ENCODE data around the gene ZNF709. TPM values are rescaled to one million over a fixed set of nuclear protein-coding genes. Genes with fewer than 3 reads are reported as not detected.
"Not testable (repeated sequence)": the region's sequence is repeated elsewhere in the genome, so short reads cannot be mapped to it uniquely, and the experiment has no call there.

Gene ZNF709
- 37.6 TPM for total RNA-seq

- DNase-seq, result peak; percentile 83
These were observed at the start of gene ZNF709 for GRCh38 chr19:12484371-12485051. Gene ZNF709 (minus strand): TSS chr19:12484816. CDS start chr19:12484657, 159 bp downstream.

- no peak for DNase-seq
These were observed 42.6 kb upstream of the ZNF709 start for GRCh38 chr19:12527034-12527836.

- no peak for DNase-seq
These were observed 41.9 kb upstream of the ZNF709 start for GRCh38 chr19:12526542-12526941.

GRCh38 chr19:12521996-12522395 is 37.4 kb upstream of the ZNF709 start:
- no peak for DNase-seq

GRCh38 chr19:12513531-12514061 is 29.0 kb upstream of the ZNF709 start:
- peak; percentile 33 for DNase-seq

GRCh38 chr19:12497032-12497431 is 12.4 kb upstream of the ZNF709 start:
- DNase-seq, result no peak

GRCh38 chr19:12496480-12496879 is 11.9 kb upstream of the ZNF709 start:
- DNase-seq, result no peak

- peak; percentile 97 for DNase-seq
These were observed 10.6 kb upstream of the ZNF709 start for GRCh38 chr19:12495002-12495802.

GRCh38 chr19:12494260-12494860 is 9.7 kb upstream of the ZNF709 start:
- DNase-seq, result no peak

GRCh38 chr19:12486265-12486783 is 1.7 kb upstream of the ZNF709 start:
- not testable (repeated sequence) for DNase-seq

GRCh38 chr19:12485571-12485970 is 955 bp upstream of the ZNF709 start:
- no peak for DNase-seq

- no peak for DNase-seq
These were observed 418 bp upstream of the ZNF709 start for GRCh38 chr19:12485052-12485416.

- no peak for DNase-seq
These were observed 625 bp downstream of the ZNF709 start for GRCh38 chr19:12484011-12484370.

- no peak for DNase-seq
These were observed 2.1 kb downstream of the ZNF709 start for GRCh38 chr19:12482509-12482886.

- DNase-seq, result no peak
These were observed 2.7 kb downstream of the ZNF709 start for GRCh38 chr19:12481781-12482508.

GRCh38 chr19:12478234-12478941 is 6.2 kb downstream of the ZNF709 start:
- no peak for DNase-seq

GRCh38 chr19:12467651-12468050 is 17.0 kb downstream of the ZNF709 start:
- DNase-seq, result not testable (repeated sequence)

- DNase-seq, result no peak
These were observed 19.4 kb downstream of the ZNF709 start for GRCh38 chr19:12465211-12465610.

GRCh38 chr19:12464769-12465168 is 19.8 kb downstream of the ZNF709 start:
- DNase-seq, result no peak

- DNase-seq, result not testable (repeated sequence)
These were observed 20.5 kb downstream of the ZNF709 start for GRCh38 chr19:12464139-12464538.

GRCh38 chr19:12453495-12453894 is 31.1 kb downstream of the ZNF709 start:
- DNase-seq, result no peak
